GM12892 (cell line): ENCODE results near the gene LACTB.

Source experiments
- POLR2A ChIP-seq: IDR thresholded peaks from 2 replicates; pipeline ENCODE4 v1.6.1; 2011; ENCODE audit warnings: low read depth, low read length, control low read depth
- POLR2AphosphoS5 ChIP-seq: IDR thresholded peaks from 2 replicates; pipeline ENCODE4 v1.6.1; 2011; ENCODE audit warnings: low read depth, low read length, control low read depth

DNA sequence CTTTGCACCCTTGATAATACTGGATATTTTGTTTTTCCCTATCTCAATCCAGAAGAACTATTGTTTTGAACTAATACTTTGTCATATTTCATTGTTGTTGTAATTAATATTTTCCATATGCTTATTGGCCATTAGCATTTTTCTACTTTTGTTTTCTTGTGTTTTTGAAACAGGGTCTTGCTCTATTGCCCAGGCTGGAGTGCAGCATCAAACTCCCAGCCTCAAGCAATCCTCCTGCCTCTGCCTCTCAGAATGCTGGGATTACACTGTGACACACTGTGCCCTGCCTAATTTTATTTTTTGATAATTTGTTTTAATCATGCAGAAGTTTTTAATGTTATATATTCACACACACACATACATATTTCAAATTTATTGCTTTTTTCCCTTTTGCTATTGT, 39.0 kb downstream of the LACTB start:
- TF ChIP-seq POLR2A (no peak), POLR2AphosphoS5 (no peak)
